ENCODE results near the gene NEK8. TPM values are rescaled to one million over a fixed set of nuclear protein-coding genes. Genes with fewer than 3 reads are reported as not detected.

NEK8 gene
- total and polyA plus RNA-seq, 9 of the 15 experiments (the other 6 are each of a cell fraction or from before 2014, with no cell fraction given), result 0.98 to 16.6 (median 4.6) TPM

- TF ChIP-seq EGR1 (conservative IDR thresholded peaks at IDR 0.05), result no peak
- TF ChIP-seq SPI1 (IDR thresholded peaks at IDR 0.05; ENCODE audit: borderline replicate concordance, low read depth, low read length), result no peak
- TF ChIP-seq, protein P1, sequence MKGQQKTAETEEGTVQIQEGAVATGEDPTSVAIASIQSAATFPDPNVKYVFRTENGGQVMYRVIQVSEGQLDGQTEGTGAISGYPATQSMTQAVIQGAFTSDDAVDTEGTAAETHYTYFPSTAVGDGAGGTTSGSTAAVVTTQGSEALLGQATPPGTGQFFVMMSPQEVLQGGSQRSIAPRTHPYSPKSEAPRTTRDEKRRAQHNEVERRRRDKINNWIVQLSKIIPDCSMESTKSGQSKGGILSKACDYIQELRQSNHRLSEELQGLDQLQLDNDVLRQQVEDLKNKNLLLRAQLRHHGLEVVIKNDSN (CRISPR knock-in tag; IDR thresholded peaks at IDR 0.05), result no peak
- no peak for TF ChIP-seq MCM3 (IDR thresholded peaks at IDR 0.05)
- TF ChIP-seq, protein P2, sequence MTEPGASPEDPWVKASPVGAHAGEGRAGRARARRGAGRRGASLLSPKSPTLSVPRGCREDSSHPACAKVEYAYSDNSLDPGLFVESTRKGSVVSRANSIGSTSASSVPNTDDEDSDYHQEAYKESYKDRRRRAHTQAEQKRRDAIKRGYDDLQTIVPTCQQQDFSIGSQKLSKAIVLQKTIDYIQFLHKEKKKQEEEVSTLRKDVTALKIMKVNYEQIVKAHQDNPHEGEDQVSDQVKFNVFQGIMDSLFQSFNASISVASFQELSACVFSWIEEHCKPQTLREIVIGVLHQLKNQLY (CRISPR knock-in tag; conservative IDR thresholded peaks at IDR 0.05), result no peak
- TF ChIP-seq KDM4B (IDR thresholded peaks at IDR 0.05; ENCODE audit: borderline replicate concordance in 2 of 2, low read depth in 1 of 2), result no peak
- no peak for TF ChIP-seq MTA1 (IDR thresholded peaks at IDR 0.05; ENCODE audit: borderline replicate concordance)
- TF ChIP-seq DPF2 (IDR thresholded peaks at IDR 0.05), result no peak
- TF ChIP-seq TCF7 (IDR thresholded peaks at IDR 0.05; ENCODE audit: borderline replicate concordance), result no peak
- no peak for TF ChIP-seq E2F1 (CRISPR knock-in tag; IDR thresholded peaks at IDR 0.05)
- TF ChIP-seq RCOR1 (IDR thresholded peaks at IDR 0.05; ENCODE audit: borderline replicate concordance in 1 of 2, low read depth in 2 of 2, low read length in 2 of 2), result peak in 1 of 2 experiments; percentile 29; a peak in 1 of 4 replicates
- TF ChIP-seq, protein P3, sequence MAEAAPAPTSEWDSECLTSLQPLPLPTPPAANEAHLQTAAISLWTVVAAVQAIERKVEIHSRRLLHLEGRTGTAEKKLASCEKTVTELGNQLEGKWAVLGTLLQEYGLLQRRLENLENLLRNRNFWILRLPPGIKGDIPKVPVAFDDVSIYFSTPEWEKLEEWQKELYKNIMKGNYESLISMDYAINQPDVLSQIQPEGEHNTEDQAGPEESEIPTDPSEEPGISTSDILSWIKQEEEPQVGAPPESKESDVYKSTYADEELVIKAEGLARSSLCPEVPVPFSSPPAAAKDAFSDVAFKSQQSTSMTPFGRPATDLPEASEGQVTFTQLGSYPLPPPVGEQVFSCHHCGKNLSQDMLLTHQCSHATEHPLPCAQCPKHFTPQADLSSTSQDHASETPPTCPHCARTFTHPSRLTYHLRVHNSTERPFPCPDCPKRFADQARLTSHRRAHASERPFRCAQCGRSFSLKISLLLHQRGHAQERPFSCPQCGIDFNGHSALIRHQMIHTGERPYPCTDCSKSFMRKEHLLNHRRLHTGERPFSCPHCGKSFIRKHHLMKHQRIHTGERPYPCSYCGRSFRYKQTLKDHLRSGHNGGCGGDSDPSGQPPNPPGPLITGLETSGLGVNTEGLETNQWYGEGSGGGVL (CRISPR knock-in tag; IDR thresholded peaks at IDR 0.05), result no peak
- TF ChIP-seq, protein P4, sequence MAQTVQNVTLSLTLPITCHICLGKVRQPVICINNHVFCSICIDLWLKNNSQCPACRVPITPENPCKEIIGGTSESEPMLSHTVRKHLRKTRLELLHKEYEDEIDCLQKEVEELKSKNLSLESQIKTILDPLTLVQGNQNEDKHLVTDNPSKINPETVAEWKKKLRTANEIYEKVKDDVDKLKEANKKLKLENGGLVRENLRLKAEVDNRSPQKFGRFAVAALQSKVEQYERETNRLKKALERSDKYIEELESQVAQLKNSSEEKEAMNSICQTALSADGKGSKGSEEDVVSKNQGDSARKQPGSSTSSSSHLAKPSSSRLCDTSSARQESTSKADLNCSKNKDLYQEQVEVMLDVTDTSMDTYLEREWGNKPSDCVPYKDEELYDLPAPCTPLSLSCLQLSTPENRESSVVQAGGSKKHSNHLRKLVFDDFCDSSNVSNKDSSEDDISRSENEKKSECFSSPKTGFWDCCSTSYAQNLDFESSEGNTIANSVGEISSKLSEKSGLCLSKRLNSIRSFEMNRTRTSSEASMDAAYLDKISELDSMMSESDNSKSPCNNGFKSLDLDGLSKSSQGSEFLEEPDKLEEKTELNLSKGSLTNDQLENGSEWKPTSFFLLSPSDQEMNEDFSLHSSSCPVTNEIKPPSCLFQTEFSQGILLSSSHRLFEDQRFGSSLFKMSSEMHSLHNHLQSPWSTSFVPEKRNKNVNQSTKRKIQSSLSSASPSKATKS (CRISPR knock-in tag; IDR thresholded peaks at IDR 0.05), result no peak
- no peak for TF ChIP-seq ATF7 (IDR thresholded peaks at IDR 0.05)
- TF ChIP-seq XRCC5 (IDR thresholded peaks at IDR 0.05; ENCODE audit: low read depth, low read length), result no peak
- no peak for TF ChIP-seq ETV6 (IDR thresholded peaks at IDR 0.05; ENCODE audit: borderline replicate concordance in 1 of 2, low read depth in 2 of 2, low read length in 1 of 2)
- TF ChIP-seq ETV6 (CRISPR knock-in tag; IDR thresholded peaks at IDR 0.05; ENCODE audit: borderline replicate concordance), result no peak
- TF ChIP-seq KDM1A (IDR thresholded peaks at IDR 0.05), result peak; percentile 29 to 53; a peak in 2 of 4 replicates
Measured at GRCh38 chr17:28714281-28714680, 14.3 kb upstream of the NEK8 start (continued).

All from K562 (cell line).